Measurements from ENCODE around the gene ZNF689. TPM values are rescaled to one million over a fixed set of nuclear protein-coding genes. Genes with fewer than 3 reads are reported as not detected.

Gene ZNF689
- total RNA-seq, 1 donor from 2014 or later = 14.6 TPM

GRCh38 chr16:30585400-30586191 is 24.6 kb downstream of the ZNF689 start, which contains the start of gene ZNF785:
TSS of gene ZNF785 (minus strand) at chr16:30585697. CDS start at chr16:30585611, 86 bp downstream.
- Mint-ChIP-seq H3K4me3 (ENCODE audit: unreplicated experiment) (peak within 1 kb of the TSS; percentile 94), H3K9me3 (ENCODE audit: unreplicated experiment) (peaks cover 9% of the 10 kb centered on the region), H3K36me3 (ENCODE audit: unreplicated experiment) (no peaks in the 10 kb centered on the region), H3K4me1 (ENCODE audit: low read depth, unreplicated experiment) (peaks cover 3% of the 10 kb centered on the region), H3K27ac (ENCODE audit: unreplicated experiment) (peak within 1 kb of the TSS; percentile 92), H3K27me3 (ENCODE audit: unreplicated experiment) (peaks cover 6% of the 10 kb centered on the region)
- TF ChIP-seq, protein P1, sequence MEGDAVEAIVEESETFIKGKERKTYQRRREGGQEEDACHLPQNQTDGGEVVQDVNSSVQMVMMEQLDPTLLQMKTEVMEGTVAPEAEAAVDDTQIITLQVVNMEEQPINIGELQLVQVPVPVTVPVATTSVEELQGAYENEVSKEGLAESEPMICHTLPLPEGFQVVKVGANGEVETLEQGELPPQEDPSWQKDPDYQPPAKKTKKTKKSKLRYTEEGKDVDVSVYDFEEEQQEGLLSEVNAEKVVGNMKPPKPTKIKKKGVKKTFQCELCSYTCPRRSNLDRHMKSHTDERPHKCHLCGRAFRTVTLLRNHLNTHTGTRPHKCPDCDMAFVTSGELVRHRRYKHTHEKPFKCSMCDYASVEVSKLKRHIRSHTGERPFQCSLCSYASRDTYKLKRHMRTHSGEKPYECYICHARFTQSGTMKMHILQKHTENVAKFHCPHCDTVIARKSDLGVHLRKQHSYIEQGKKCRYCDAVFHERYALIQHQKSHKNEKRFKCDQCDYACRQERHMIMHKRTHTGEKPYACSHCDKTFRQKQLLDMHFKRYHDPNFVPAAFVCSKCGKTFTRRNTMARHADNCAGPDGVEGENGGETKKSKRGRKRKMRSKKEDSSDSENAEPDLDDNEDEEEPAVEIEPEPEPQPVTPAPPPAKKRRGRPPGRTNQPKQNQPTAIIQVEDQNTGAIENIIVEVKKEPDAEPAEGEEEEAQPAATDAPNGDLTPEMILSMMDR (IDR thresholded peaks at IDR 0.05; ENCODE audit: partially characterized antibody, unreplicated experiment) = peak; percentile 29
- DNase-seq = peak; percentile 92

- peak overlapping the region; percentile 91 for H3K4me3 Mint-ChIP-seq (ENCODE audit: unreplicated experiment)
- peak overlapping the region; percentile 88 for H3K27ac Mint-ChIP-seq (ENCODE audit: unreplicated experiment)
- H3K36me3 Mint-ChIP-seq (ENCODE audit: unreplicated experiment) = no peaks in the 10 kb centered on the region
- peaks cover 3% of the 10 kb centered on the region for H3K4me1 Mint-ChIP-seq (ENCODE audit: low read depth, unreplicated experiment)
- peak; percentile 23 for DNase-seq
- H3K9me3 Mint-ChIP-seq (ENCODE audit: unreplicated experiment) = peaks cover 9% of the 10 kb centered on the region
- peaks cover 6% of the 10 kb centered on the region for H3K27me3 Mint-ChIP-seq (ENCODE audit: unreplicated experiment)
- TF ChIP-seq, protein P1 (IDR thresholded peaks at IDR 0.05; ENCODE audit: partially characterized antibody, unreplicated experiment) = no peak
These were observed 25.2 kb downstream of the ZNF689 start for GRCh38 chr16:30585022-30585399.

DNA sequence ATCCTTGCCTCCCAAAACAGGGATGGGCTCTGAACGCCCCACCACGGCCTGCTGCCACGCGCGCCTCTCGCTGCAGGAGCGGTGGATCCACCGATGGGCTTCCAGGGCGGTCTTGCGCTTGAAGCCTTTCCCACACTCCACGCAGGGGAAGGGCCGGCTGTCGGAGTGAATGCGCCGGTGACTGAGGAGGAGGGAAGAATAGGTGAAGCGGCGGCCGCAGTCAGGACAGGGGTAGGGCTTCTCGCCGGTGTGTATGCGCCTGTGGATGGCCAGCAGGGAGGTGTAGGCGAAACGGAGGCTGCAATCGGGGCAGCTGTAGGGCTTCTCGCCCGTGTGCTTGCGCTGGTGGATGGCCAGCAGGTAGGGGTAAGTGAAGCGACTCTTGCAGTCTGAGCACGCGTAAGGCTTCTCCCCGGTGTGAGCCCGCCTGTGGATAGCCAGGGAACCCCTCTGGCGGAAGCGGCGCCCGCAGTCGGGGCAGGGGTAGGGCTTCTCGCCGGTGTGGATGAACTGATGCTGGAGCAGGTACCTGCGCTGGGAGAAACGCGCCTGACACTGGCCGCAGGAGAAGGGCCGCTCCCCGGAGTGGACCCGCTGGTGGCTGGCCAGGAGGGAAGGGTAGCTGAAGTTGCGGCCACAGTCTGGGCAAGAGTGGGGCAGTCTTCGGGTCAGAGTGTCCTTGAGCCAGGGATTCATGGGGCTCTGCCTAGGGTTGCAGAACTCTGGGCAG is 27.4 kb downstream of the ZNF689 start:
- peaks cover 9% of the 10 kb centered on the region for H3K9me3 Mint-ChIP-seq (ENCODE audit: unreplicated experiment)
- H3K27ac Mint-ChIP-seq (ENCODE audit: unreplicated experiment) = no peak overlapping the region
- no peak for DNase-seq
- H3K4me3 Mint-ChIP-seq (ENCODE audit: unreplicated experiment) = peak overlapping the region; percentile 6
- no peaks in the 10 kb centered on the region for H3K36me3 Mint-ChIP-seq (ENCODE audit: unreplicated experiment)
- H3K4me1 Mint-ChIP-seq (ENCODE audit: low read depth, unreplicated experiment) = peaks cover 3% of the 10 kb centered on the region
- peaks cover 6% of the 10 kb centered on the region for H3K27me3 Mint-ChIP-seq (ENCODE audit: unreplicated experiment)
- TF ChIP-seq, protein P1 (IDR thresholded peaks at IDR 0.05; ENCODE audit: partially characterized antibody, unreplicated experiment) = no peak

DNA sequence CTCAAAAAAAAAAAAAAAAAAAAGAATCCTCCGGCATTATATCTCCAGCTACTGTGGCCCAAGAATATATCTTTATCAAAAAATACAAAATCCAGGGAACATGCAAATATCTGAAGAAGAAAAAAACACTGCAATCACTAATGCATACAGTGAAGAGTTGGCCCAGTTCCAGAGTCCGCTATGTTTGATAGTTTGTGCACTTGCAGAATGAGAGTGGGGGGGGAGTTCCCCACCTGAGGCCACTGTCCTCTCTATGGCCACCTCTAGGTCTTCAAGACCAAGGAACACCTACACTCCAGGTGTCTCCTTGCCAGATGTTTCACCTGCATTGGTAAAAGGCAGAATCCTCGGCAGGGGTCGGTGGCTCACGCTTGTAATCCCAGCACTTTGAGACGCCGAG is 28.7 kb downstream of the ZNF689 start:
- no peaks in the 10 kb centered on the region for H3K36me3 Mint-ChIP-seq (ENCODE audit: unreplicated experiment)
- H3K27ac Mint-ChIP-seq (ENCODE audit: unreplicated experiment) = no peak overlapping the region
- DNase-seq = no peak
- H3K4me1 Mint-ChIP-seq (ENCODE audit: low read depth, unreplicated experiment) = peaks cover 3% of the 10 kb centered on the region
- H3K9me3 Mint-ChIP-seq (ENCODE audit: unreplicated experiment) = peaks cover 9% of the 10 kb centered on the region
- peak overlapping the region; percentile 46 for H3K4me3 Mint-ChIP-seq (ENCODE audit: unreplicated experiment)
- TF ChIP-seq, protein P1 (IDR thresholded peaks at IDR 0.05; ENCODE audit: partially characterized antibody, unreplicated experiment) = no peak
- peaks cover 6% of the 10 kb centered on the region for H3K27me3 Mint-ChIP-seq (ENCODE audit: unreplicated experiment)
